SIG-M5 treated with dmso at 0.1 percent for 504 hours (cell line): ENCODE measurements around the gene B4GALT6.

Experiments
- DNase-seq: peaks from one replicate; lab custom pipeline; 2025; ENCODE audit not compliant: unreplicated experiment; lab: John Stamatoyannopoulos, UW

B4GALT6 gene

GRCh38 chr18:31596081-31596872 lies 88.1 kb downstream of the B4GALT6 start:
- no peak for DNase-seq

- DNase-seq: no peak
Measured at GRCh38 chr18:31595121-31595771, 89.1 kb downstream of the B4GALT6 start.

- no peak for DNase-seq
Measured at GRCh38 chr18:31592506-31593157, 91.7 kb downstream of the B4GALT6 start.

- no peak for DNase-seq
Measured at GRCh38 chr18:31591628-31592027, 92.8 kb downstream of the B4GALT6 start, which contains the start of gene TTR. Gene TTR, plus strand, starts transcription at chr18:31591877. Its CDS starts 26 bp downstream, at chr18:31591903.

GRCh38 chr18:31591113-31591512 lies 93.3 kb downstream of the B4GALT6 start:
- no peak for DNase-seq

GRCh38 chr18:31590570-31590969 lies 93.8 kb downstream of the B4GALT6 start:
- no peak for DNase-seq

- DNase-seq: no peak
Measured at GRCh38 chr18:31587529-31587928, 96.9 kb downstream of the B4GALT6 start.

- DNase-seq: no peak
Measured at GRCh38 chr18:31586616-31587015, 97.8 kb downstream of the B4GALT6 start.

- DNase-seq: no peak
Measured at GRCh38 chr18:31585991-31586390, 98.4 kb downstream of the B4GALT6 start.

GRCh38 chr18:31583185-31583854 lies 101.1 kb downstream of the B4GALT6 start:
- no peak for DNase-seq

GRCh38 chr18:31581498-31582197 lies 102.7 kb downstream of the B4GALT6 start:
- DNase-seq: no peak

- DNase-seq: no peak
Measured at GRCh38 chr18:31579375-31579774, 105.0 kb downstream of the B4GALT6 start.

GRCh38 chr18:31578126-31578525 lies 106.3 kb downstream of the B4GALT6 start:
- no peak for DNase-seq

- no peak for DNase-seq
Measured at GRCh38 chr18:31577195-31577594, 107.2 kb downstream of the B4GALT6 start.

- no peak for DNase-seq
Measured at GRCh38 chr18:31576670-31577069, 107.7 kb downstream of the B4GALT6 start.

- no peak for DNase-seq
Measured at GRCh38 chr18:31575515-31576257, 108.7 kb downstream of the B4GALT6 start.

- peak; percentile 57 for DNase-seq
Measured at GRCh38 chr18:31574359-31574758, 110.0 kb downstream of the B4GALT6 start.
